Esophagus squamous epithelium (tissue), 5 donors: ENCODE results near the gene TMEM258. TPM values are rescaled to one million over a fixed set of nuclear protein-coding genes. Genes with fewer than 3 reads are reported as not detected.

ENCODE experiments used
- DNase-seq: peaks from one replicate; lab custom pipeline; 2025; lab: John Stamatoyannopoulos, UW
- H3K27ac ChIP-seq, 4 donors: fragments of 200-600 bp; sonication (generic); one replicate each; pipeline ENCODE4 v1.5.1; 2016 to 2019; ENCODE audit warnings: mild to moderate bottlenecking in 1 of 4
- H3K27me3 ChIP-seq, 4 donors: fragments of 200-600 bp; sonication (generic); 1 replicate in 3 of 4; 2 replicates in 1 of 4; pipeline versions ENCODE4 v1.5.1 to v1.6.0; 2017 to 2021; ENCODE audit warnings: antibody characterized with exemption in 1 of 4
- H3K36me3 ChIP-seq, 3 donors: fragments of 200-600 bp; sonication (generic); one replicate each; pipeline ENCODE4 v1.5.1; 2016 to 2019
- H3K4me1 ChIP-seq, 3 donors: fragments of 200-600 bp; sonication (generic); one replicate each; pipeline ENCODE4 v1.5.1; 2017 to 2019
- H3K4me3 ChIP-seq, 4 donors: fragments of 200-600 bp; sonication (generic); 1 replicate in 3 of 4; 2 replicates in 1 of 4; pipeline ENCODE4 v1.5.1; 2016 to 2019; ENCODE audit warnings: mild to moderate bottlenecking in 2 of 4, moderate library complexity in 1 of 4
- H3K9me3 ChIP-seq, 3 donors: fragments of 200-600 bp; sonication (generic); one replicate each; pipeline ENCODE4 v1.5.1; 2016 to 2019
- POLR2A ChIP-seq, 4 donors: fragments of 450-650 bp; IDR thresholded peaks; one replicate each; pipeline ENCODE4 v1.6.1; 2017; ENCODE audit warnings: antibody characterized with exemption in 4 of 4, mild to moderate bottlenecking in 4 of 4, moderate library complexity in 3 of 4
- WGBS, 2 donors: methylation state at CpG; one replicate each; pipeline ENCODE4 v1.1.5; 2018; 5-methylcytosine and 5-hydroxymethylcytosine counted together
- intact Hi-C: fragments of 100-400 bp; cut with DNase I; formaldehyde crosslinking; loops from one replicate; pipeline ENCODE4 v1.15.0; 2022
- total RNA-seq, 4 donors: library from RNA; depleted of rRNA; stranded (reverse); fragments of >200 nt; gene quantifications; one replicate each; pipeline ENCODE4 v1.1.0, GENCODE V29; 2016
- TF ChIP-seq, protein P1 (sequence below), 6 experiments: fragments of 450-650 bp in 4 of 6; fragments of 200-600 bp in 2 of 6; sonication (generic) in 2 of 6; IDR thresholded peaks; one replicate each; pipeline ENCODE4 v1.5.1; 2016 to 2019; ENCODE audit warnings: antibody characterized with exemption in 6 of 6, mild to moderate bottlenecking in 4 of 6, moderate library complexity in 4 of 6
- donor health status: DM: yes; HTN: yes; CAD: no.

Gene TMEM258
- total RNA-seq, 4 donors from 2014 or later: 32.3 to 54.2 (median 37.9) TPM

DNA sequence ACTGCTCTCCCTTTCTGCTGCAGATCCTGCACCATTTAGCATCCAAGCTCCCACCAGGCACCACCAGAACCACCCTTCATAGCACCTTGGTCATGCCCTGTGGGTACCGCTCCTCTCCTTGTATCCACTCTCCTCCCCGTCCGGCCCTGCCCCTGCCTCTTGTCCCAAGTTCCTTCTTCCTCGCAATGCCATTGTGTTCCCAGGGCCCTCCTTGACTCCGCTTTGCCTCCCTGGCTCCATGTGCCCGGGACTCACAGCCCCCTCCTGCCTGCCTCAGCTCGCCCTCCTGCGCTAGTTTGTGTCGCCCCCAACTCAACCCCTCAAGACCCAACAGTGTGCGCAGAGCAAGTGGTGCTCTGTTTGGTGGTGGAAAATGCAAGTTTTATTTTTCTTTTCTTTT is 46.5 kb upstream of the TMEM258 start:
- Histone ChIP-seq H3K36me3 (peaks cover 0 to 51% (median 0%) of the 10 kb centered on the region in 3 donors), H3K9me3 (no peaks in the 10 kb centered on the region), H3K27me3 (no peaks in the 10 kb centered on the region), H3K4me1 (peaks cover 4 to 17% (median 6%) of the 10 kb centered on the region in 3 donors), H3K27ac (no peak overlapping the region), H3K4me3 (no peak overlapping the region)
- 89 to 92% methylated on average over 10 of the region's 10 CpGs for WGBS, 2 donors
- DNase-seq: no peak
- no peak for TF ChIP-seq POLR2A (IDR thresholded peaks at IDR 0.05)
- TF ChIP-seq, protein P1, sequence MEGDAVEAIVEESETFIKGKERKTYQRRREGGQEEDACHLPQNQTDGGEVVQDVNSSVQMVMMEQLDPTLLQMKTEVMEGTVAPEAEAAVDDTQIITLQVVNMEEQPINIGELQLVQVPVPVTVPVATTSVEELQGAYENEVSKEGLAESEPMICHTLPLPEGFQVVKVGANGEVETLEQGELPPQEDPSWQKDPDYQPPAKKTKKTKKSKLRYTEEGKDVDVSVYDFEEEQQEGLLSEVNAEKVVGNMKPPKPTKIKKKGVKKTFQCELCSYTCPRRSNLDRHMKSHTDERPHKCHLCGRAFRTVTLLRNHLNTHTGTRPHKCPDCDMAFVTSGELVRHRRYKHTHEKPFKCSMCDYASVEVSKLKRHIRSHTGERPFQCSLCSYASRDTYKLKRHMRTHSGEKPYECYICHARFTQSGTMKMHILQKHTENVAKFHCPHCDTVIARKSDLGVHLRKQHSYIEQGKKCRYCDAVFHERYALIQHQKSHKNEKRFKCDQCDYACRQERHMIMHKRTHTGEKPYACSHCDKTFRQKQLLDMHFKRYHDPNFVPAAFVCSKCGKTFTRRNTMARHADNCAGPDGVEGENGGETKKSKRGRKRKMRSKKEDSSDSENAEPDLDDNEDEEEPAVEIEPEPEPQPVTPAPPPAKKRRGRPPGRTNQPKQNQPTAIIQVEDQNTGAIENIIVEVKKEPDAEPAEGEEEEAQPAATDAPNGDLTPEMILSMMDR (IDR thresholded peaks at IDR 0.05): no peak
- intact Hi-C loops: no loop called here

DNA sequence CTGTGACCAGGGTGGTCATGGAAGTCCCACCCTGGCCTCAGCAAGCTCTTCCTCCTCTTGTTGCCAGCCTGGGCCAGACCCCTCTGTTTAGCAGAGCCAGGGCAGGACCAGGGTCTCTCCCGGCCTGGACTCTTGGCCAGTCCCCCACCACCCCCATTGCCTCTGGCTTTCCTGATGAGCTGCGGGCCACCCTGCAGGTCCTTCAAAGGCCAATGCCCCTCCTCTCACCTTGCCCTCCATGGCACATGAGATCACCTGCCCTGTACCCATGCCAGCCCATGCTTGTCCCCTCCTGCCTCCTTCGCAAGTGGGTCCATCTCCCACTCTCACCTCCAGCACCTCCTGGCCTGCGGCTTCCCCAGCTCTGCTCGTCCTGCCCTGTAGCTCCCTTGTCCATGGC is 46.1 kb upstream of the TMEM258 start:
- no peak for DNase-seq
- Histone ChIP-seq H3K4me1 (peaks cover 4 to 18% (median 6%) of the 10 kb centered on the region in 3 donors), H3K36me3 (peaks cover 0 to 46% (median 0%) of the 10 kb centered on the region in 3 donors), H3K27me3 (no peaks in the 10 kb centered on the region), H3K4me3 (no peak overlapping the region), H3K9me3 (no peaks in the 10 kb centered on the region), H3K27ac (no peak overlapping the region)
- WGBS, 2 donors: 85 to 93% methylated on average over 5 of the region's 5 CpGs
- intact Hi-C loops: no loop called here
- TF ChIP-seq POLR2A (IDR thresholded peaks at IDR 0.05): no peak
- TF ChIP-seq, protein P1 (IDR thresholded peaks at IDR 0.05): no peak

DNA sequence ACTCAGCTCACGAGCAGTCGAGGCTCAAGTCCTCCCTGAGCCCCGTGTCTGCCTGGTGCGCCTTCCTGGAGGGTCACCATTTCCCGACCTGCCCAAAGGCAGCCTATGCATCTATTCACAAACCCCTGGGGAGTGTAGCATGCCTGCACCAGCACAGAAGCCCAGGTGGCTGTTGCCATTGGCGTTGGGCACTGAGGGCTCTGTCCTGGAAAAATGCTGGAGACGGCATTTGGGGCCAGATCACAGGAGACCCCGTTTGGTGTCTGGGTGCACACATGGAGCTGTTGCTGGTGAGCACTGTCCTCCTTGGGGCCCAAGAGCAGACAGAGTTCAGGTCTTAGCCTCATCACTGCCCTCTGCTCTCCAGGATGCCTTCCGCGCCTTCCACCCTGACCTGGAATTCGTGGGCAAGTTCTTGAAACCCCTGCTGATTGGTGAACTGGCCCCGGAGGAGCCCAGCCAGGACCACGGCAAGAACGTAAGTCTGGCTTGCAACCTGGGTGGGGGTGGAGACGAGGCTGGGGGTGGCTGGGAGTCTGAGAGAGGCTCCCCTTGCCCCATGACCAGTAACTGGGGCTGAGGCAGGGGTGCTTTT is 45.1 kb upstream of the TMEM258 start:
- WGBS, 2 donors: 71 to 76% methylated on average over 7 of the region's 15 CpGs
- no peak overlapping the region for H3K4me3 ChIP-seq
- no peaks in the 10 kb centered on the region for H3K9me3 ChIP-seq
- H3K4me1 ChIP-seq: peaks cover 4 to 18% (median 6%) of the 10 kb centered on the region in 3 donors
- no peak overlapping the region for H3K27ac ChIP-seq
- intact Hi-C loops: no loop called here
- H3K27me3 ChIP-seq: peaks cover 0 to under 1% (median 0%) of the 10 kb centered on the region in 4 donors
- peaks cover 0 to 38% (median 0%) of the 10 kb centered on the region in 3 donors for H3K36me3 ChIP-seq
- no peak for DNase-seq
- TF ChIP-seq, protein P1 (IDR thresholded peaks at IDR 0.05): no peak
- no peak for TF ChIP-seq POLR2A (IDR thresholded peaks at IDR 0.05)

DNA sequence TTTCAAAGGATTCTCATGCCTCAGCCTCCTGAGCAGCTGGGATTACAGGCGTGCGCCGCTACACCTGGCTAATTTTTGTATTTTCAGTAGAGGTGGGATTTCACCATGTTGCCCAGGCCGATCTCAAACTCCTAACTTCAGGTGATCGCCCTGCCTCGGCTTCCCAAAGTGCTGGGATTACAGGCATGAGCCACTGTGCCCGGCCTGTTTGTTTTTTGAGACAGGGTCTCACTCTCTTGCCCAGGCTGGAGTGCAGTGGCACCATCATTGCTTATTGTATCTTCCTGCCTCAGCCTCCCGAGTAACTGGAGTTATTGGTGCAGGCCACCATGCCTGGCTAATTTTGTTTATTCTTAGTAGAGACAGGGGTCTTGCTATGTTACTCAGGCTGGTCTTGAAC is 43.8 kb upstream of the TMEM258 start:
- intact Hi-C loops: no loop called here
- H3K4me3 ChIP-seq: no peak overlapping the region
- H3K27ac ChIP-seq: no peak overlapping the region
- H3K27me3 ChIP-seq: peaks cover 0 to 4% (median 0%) of the 10 kb centered on the region in 4 donors
- peaks cover 0 to 24% (median 0%) of the 10 kb centered on the region in 3 donors for H3K36me3 ChIP-seq
- TF ChIP-seq, protein P1 (IDR thresholded peaks at IDR 0.05): no peak
- TF ChIP-seq POLR2A (IDR thresholded peaks at IDR 0.05): no peak
- no peak for DNase-seq
- no peaks in the 10 kb centered on the region for H3K9me3 ChIP-seq
- 92 to 96% methylated on average over 8 of the region's 8 CpGs for WGBS, 2 donors
- peaks cover 4 to 23% (median 6%) of the 10 kb centered on the region in 3 donors for H3K4me1 ChIP-seq

DNA sequence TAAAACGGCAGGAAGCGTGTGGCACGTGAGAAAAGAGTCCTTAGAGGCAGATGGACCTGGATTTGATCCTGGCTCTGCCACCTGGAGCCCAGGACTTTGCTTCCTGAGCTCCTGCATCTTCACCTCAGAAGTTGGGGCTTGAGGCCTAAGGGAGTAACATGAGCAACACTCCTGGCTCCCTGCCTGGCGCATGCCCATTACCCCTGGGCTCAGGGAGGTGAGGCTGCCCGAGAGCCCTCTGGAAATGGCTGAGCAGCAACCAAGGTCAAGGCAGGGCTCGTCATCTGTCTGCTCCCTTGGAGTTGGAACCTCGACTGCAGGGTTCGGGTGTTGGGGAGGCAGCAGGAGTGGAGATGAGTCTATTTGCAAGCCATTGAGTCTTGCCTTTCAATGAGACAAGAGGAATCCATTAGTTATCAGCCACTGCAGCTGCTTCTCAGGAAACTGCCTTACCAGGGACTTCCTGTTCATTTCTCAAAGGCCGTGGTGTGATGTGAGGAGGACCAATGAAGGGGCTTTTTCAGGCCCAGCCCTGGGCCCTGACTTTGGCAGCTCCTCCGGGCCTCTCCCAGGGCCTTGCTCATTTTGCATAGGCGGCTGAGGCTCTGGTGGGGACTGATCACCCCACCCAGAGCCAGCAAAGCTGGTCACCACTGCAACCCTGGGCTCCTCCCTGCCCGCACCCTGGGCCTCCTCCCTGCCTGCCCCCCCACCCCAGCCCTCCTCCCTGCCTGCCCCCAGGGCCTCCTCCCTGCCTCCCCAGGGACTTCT is 42.1 kb upstream of the TMEM258 start:
- Histone ChIP-seq H3K27ac (peak overlapping the region in 3 of 4 donors; percentile 43 to 78 (median 73)), H3K4me3 (no peak overlapping the region), H3K9me3 (no peaks in the 10 kb centered on the region), H3K36me3 (peaks cover 0 to 9% (median 0%) of the 10 kb centered on the region in 3 donors), H3K4me1 (peaks cover 4 to 40% (median 8%) of the 10 kb centered on the region in 3 donors), H3K27me3 (peaks cover 0 to 9% (median 0%) of the 10 kb centered on the region in 4 donors)
- no peak for DNase-seq
- 62 to 63% methylated on average over 3 to 8 of the region's 12 CpGs for WGBS, 2 donors
- peak in 1 of 4 donors; percentile 11 for TF ChIP-seq POLR2A (IDR thresholded peaks at IDR 0.05)
- TF ChIP-seq, protein P1 (IDR thresholded peaks at IDR 0.05): no peak
- intact Hi-C loops: no loop called here
